ENCODE data around the gene PHACTR4.
"Not testable (repeated sequence)": the region's sequence is repeated elsewhere in the genome, so short reads cannot be mapped to it uniquely, and the experiment has no call there.

Gene PHACTR4

DNA sequence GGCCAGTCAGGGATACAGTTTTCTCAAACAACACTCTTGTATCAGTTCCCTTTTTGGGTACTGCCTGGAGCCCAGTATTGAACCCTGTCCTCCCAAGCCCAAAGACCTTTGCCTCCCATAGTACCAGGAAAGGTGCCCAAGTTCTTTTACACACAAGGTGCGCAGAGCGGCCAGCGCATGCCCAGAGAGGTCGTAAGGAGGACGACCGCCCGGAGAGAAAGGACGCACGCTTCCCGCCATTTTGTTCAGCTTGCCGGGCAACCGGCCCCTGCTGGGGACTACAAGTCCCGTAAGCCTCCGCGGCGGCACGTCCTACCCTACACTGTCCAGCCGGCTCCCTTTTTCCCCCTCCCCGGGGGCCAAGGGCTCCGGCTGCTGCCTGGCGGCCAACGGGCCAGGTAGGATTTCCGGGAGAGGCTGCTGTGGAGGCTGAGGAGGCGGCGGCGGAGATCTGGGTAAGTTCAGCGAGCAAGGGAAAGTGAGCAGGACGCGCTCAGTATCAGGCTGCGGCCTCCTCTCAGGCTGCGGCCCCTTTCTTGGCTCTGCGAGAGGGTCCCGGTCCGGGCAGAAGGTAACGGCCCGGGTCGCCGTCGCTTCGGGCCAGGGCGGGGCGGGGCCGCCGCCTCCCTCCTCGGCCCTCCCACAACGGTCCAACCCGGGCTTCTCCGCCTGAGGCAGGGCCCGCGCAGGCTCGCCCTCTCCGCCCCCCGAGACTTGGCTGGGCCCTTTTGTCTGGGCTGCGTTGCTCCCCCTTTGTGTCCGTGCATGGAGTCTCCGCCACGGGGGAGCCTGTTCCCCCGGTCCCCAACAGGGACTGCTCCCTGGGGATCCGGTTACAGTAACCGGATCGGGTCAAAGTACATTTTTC lies at the start of gene PHACTR4:
Gene PHACTR4, plus strand, starts transcription at position 370 of the 868 bp plus-strand sequence. CDS start 37,708 bp downstream, outside the sequence.
- peak; percentile 97 for DNase-seq

DNA sequence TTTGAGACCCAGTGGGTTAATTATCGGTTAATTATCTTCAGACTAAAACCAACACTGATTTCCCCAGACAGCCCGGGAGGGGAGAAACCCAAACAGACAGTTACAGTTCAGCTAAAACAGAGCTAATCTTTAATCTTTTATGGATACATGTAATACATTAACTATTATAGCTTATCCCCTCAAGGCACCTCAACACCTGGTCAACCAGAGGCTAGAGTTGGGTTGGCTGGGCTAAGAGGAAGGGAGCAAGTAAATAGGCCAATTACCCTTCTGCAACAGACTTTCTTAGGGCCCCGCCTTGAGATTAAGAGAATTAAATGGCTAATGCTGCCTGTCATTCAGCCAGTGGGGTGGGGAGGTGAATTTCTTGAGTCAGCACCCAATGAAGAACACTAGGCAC lies 47.3 kb upstream of the PHACTR4 start:
- peak; percentile 29 for DNase-seq

DNA sequence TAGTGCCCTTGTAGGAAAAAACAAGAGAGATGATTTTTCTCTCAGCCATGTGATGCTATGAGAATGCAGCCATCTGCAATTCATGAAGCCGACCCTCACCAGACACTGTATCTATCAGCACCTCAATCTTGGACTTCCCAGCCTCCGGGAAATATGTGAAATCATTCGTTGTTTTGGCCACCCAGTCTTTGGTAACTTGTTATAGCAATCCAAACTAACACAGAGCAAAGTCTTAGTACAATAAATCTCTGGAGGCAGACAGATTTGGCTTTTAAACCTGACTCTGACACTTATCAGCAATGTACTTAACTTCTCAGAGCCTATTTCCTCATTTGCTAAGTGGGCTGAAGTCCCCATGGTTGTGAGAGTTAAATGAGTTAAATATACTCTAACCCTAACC lies 45.8 kb upstream of the PHACTR4 start:
- DNase-seq = no peak

DNA sequence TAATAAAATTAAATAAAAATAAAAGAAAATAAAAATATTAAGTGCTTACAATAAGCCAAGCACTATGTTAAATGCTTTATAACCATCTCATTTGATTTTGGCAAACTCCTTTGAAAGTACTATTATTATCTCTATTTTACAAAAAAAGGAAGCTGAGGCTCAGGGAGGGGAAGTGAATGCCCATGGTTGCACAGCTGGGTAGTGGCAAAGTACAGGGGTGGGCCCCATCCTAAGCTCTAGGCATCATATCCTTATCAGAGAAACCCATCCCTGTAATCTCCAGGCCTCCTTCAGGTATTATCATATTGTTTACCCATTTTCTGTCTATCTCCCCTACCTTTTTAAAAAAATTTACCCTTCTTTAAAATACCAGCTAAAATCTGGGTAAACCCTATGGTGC lies 43.0 kb upstream of the PHACTR4 start:
- no peak for DNase-seq

DNA sequence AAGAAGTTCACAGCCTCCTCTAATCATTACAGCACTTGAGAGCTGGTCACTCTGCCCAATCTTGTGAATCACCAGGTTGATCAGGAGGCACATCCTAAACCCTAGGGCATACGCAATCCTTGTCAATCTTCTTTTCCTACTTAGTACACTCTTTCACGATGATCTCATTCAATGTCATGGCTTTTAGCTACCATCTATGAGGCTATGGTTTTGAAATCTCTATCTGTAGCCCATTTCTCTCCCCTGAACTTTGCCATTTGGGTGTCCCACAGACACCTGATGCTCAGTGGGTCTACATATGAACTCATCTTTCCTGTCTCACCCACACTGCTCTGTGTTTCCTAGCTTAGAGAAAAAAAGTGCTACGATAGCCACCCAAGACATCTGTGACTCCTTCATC lies 42.6 kb upstream of the PHACTR4 start:
- no peak for DNase-seq

DNA sequence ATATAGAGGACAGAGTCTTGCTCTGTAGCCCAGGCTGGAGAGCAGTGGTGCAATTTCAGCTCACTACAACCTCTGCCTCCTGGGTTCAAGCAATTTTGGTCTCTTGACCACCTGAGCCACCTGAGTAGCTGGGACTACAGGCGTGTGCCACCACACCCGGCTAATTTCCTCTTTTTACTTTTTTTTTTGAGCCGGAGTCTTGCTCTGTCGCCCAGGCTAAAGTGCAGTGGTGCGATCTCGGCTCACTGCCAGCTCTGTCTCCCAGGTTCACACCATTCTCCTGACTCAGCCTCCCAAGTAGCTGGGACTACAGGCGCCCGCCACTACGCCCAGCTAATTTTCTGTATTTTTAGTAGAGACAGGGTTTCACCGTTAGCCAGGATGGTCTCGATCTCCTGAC lies 42.1 kb upstream of the PHACTR4 start:
- not testable (repeated sequence) for DNase-seq

DNA sequence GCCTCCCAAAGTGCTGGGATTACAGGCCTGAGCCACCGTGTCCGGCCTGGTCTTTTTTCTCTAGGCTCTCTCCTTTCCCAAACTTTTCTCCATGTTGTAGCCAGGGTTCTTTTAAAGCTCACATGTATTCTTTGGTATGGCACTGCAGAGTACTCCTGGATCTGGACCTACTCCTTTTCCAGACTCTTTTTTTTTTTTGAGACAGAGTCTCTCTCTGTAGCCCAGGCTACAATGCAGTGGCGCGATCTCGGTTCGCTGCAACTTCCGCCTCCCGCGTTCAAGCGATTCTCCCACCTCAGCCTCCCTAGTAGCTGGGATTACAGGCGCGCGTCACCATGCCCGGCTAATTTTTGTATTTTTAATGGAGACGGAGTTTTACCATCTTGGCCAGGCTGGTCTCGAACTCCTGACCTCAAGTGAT lies 41.3 kb upstream of the PHACTR4 start:
- no peak for DNase-seq

DNA sequence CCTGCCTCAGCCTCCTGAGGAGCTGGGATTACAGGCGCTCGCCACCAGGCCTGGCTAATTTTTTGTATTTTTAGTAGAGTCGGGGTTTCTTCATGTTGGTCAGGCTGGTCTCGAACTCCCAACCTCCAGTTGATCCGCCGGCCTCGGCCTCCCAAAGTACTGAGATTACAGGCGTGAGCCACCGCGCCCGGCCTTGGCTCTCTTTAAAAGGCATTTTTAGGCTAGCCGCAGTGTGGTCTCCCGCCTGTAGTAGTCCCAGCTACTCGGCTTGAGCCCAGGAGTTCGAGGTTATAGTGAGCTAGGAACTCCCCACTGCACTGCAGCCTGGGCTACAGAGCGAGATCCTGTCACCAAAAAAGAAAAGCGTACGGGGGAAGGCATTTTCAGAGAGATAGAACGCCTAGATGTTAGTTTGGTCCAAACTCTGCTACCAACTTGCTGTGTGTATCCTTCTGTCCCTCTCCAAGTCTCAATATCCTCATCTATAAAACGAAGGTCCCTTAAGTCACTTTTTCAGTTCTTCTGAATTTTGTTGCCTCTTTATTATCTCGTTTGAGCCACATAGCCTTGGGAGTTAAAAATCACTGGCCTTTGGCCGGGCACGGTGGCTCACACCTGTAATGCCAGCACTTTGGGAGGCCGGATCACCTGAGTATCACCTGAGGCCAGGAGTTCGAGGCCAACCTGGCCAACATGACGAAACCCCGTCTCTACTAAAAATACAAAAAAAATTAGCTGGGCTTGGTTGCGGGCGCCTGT lies 40.0 kb upstream of the PHACTR4 start:
- no peak for DNase-seq

DNA sequence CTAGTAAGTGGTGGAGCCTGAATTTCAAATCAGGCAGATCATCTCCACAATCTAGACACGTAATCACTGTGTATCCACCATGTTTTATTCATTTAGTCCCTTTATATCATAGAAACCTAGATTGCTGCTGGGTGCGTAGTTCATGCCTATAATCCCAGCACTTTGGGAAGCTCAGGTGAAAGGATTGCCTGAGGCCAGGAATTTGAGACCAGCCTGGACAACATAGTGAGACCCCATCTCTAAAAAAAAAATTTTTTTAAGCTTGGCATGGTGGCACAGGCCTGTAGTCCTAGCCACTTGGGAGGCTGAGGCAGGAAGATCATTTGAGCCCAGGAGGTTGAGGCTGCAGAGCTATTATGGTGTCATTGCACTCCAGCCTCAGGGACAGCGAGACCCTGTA lies 30.6 kb upstream of the PHACTR4 start:
- DNase-seq = no peak

DNA sequence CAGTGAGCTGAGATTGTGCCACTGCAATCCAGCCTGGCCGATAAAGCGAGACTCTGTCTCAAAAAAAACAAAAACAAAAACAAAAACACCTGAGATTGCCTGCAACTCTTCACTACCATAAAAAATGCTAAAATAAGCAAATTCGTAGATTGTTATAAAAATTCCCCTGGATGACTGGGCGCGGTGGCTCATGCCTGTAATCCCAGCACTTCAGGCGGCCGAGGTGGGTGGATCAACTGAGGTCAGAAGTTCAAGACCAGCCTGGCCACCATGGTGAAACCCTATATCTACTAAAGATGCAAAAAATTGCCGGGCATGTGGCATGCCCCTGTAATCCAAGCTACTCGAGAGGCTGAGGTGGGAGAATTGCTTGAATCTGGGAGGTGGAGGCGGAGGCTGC lies 30.0 kb upstream of the PHACTR4 start:
- no peak for DNase-seq

DNA sequence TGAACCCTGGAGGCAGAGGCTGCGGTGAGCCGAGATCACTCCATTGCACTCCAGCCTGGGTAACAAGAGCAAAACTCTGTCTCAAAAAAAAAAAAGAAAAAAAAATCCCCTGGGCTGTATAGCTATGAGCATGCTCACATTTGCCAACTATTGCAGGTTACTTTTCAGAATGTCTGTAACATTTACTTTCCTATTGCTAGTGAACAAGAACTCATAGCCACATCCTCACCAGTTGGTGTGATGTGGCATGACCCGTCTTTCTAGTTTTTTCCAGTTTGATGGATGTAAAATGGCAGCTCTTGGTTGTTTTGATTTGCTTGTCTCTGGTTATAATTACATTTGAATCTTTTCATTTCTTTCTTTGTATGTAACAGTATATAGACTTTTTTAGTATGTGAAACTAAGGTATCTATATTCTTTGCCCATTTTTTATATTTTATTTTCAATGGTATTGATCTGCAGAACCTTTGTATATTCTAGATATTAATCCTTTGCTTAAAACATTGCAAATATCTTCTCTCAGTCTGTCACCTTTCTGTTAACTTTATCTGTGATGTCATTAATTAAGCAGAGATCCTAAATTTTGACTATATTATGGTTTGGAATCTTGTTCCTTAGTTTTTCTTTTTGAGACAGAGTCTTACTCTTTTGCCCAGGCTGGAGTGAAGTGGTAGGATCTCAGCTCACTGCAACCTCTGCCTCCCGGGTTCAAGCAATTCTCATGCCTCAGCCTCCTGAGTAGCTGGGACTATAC lies 29.1 kb upstream of the PHACTR4 start:
- DNase-seq = no peak

DNA sequence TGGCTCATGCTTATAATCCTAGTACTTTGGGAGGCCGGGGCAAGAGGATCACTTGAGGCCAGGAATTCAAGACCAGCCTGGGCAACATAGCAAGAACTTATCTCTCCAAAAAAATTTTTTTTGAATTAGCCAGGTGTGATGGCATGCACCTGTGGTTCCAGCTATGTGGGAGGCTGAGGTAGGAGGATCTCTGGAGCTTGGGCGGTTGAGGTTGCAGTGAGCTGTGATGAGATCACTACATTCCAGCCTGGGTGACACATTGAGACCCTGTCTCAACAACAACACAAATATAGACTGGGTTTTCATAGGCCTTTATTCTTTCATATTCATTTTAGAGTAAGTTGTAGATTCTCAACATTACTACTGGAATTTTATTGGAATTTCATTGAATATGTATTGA lies 27.9 kb upstream of the PHACTR4 start:
- no peak for DNase-seq

DNA sequence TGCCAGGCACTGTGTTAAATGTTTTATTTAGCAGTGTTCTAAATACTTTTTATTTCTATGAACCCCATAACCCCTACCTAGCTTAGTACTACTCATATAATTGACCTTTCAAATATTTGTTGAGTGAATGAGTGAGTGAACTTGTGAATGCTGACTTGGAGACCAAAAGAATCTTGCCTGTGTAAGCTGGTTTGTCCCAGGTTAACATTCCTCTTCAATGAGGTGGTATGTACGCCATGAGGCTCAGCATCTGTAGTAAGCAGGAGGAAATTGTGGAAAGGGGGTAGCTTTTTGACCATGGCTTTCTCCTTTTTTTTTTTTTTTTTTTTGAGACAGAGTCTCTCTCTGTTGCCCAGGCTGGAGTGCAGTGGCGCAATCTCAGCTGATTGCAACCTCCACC lies 26.1 kb upstream of the PHACTR4 start:
- DNase-seq = no peak

DNA sequence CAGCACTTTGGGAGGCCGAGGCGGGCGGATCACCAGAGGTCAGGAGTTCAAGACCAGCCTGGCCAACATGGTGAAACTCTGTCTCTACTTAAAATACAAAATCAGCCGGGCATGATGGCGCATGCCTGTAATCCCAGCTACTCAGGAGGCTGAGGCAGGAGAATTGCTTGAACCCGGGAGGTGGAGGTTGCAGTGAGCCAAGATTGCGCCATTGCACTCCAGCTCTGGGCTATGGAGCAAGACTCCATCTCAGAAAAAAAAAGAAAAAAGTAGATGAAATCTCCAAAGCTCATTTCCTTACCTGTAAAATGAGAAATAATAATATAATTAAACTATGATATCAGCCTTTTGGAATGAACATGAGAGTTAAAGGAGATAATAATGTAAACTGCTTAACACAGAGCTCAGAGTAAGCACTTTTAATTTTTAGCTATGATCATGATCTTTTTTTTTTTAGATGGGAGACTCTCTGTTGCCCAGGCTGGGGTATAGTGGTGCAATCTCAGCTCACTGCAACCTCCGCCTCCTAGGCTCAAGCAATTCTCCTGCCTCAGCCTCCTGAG lies 16.2 kb upstream of the PHACTR4 start:
- not testable (repeated sequence) for DNase-seq

DNA sequence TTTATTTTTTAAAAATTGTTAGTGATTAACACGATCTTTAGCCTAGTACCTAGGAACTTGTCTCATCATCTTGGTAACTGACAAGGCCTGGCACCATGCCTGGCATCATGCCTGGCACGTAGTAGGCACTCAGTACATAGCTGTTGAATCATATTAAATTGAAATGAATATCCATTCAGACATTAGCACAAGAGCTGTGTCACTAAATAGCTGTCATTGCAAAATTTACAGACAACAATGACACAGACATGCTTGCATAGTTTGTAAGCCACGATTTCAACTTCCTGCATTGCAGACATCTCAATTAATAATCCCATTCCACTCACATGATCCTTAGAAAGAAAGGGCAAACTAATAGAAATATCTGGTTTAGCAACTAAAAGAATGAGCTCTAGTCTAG lies 15.4 kb upstream of the PHACTR4 start:
- DNase-seq = no peak

DNA sequence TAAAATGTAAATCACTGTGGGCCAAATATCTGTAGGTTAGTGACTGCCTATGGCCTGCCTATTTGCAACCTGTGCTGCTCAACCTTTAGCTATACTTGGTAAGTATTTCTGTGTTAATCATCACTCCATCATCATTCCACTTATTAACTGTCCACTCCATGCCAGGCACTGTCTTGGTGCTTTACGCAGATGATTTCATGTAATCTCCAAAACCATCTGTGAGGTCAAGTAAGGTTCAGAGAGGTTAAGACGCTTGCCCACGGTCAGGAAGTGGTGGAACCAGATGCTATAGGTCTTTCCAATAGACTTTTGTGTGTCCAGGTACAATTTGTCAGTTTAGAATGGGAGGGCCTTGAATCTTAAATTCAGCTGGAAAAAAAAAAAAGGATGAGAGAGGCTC lies 10.8 kb upstream of the PHACTR4 start:
- DNase-seq = no peak

DNA sequence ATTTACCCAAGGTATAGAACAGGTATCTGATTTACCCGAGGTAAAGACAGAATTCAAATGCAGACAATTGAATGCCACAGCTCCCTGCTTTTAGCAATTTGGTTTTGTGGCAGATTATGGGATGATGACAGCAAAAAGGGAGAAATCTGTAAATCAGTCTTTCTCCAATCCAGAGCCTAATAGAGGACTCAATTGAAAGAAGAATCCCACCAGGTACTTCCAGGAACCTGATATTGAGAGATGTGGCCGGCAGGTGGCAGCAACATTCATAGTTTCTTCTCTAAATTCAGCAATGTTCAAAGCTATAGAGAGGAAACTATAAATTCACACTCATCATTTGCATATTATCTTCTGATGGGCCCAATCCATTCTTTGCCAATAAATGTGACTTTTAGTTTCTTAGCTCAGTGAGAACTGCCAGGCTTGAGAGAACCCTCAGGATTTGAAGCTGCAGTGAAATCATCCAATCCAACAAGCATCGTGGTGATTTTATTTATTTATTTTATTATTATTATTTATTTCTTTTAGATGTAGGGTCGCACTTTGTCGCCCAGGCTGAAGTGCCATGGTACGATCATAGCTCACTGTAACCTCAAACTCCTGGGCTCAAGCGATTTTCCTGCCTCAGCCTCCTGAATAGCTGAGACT lies 9.8 kb upstream of the PHACTR4 start:
- peak; percentile 77 for DNase-seq

DNA sequence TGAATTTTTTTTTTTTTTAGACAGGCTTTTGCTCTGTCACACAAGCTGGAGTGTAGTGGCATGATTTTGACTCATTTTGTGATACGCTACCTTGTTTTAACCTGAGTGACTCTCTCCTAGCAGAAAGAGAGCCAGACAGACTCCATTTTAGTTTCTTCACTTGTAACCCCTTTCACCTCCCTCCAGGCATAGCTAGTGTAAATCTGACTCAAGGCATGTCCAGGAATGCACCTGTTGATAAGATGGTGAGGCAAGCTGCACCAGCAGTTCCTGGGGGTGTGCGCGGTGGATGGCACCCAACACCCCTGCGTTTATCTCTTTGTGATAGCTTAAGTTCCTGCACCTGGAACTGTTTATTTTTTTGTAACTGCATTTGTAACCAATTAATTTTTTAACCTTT lies 4.7 kb upstream of the PHACTR4 start:
- no peak for DNase-seq

DNA sequence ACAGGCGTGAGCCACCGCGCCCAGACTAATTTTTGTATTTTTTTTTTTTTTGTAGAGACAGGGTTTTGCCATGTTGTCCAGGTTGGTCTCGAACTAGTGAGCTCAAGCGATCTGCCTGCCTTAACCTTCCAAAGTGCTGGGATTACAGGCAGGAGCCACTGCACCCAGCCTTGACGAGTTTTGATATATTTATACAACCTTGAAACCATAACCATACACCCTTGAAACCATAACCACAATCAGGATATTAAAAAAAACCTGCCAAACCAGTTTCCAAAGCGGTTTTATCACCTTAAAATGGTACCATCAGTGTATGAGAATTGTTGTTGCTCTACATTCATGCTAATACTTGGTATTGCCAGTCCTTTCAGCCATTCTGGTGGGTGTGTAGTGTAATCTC lies 3.7 kb upstream of the PHACTR4 start:
- peak; percentile 28 for DNase-seq

DNA sequence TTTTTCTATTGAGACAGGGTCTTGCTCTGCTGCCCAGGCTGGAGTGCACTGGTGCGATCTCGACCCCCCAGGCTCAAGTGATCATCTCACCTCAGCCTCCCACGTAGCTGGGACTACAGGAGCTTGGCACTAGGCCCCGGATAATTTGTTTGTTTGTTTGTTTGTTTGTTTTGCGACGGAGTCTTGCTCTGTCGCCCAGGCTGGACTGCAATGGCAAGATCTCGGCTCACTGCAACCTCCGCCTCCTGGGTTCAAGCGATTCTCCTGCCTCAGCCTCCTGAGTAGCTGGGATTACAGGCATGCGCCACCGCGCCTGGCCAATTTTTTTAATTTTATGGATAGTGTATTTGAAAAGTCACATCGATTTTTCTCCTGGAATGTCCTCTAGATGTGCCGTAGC lies 932 bp upstream of the PHACTR4 start:
- not testable (repeated sequence) for DNase-seq

DNA sequence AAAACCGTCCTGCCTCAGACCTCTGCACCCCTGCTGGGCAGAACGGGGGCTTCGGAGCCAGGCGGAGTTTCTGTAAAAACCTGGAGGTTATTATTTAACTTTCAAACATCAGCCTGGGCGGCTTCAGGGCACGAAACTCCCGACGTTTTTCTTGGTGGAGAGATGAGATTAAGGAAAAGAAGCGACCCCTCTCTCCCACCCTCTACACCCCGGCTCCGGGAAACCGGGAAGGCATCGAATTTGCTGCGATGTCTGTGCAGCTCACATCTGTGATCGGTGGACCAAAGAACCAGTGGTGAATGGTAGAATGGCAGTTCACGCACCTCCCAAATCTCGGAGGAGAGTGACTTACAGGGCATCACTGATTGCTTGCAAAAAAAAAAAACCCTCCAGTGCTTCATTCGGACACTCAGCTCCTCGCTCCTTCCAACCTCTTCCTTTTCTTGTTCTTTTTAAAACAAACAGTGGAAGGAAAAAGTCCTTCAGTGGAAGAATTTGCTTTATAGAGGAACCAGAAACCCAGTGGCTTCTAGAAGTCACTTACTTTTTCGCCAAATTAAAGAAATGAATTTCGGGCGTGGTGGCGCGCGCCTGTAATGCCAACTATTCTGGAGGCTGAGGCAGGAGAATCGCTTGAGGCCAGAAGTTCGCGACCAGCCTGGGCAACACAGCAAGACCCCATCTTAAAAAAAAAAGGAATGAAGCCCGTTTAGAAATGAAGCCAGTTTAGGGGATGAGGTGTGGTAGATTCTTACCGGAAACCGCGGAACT lies 884 bp downstream of the PHACTR4 start:
- DNase-seq = peak; percentile 46

DNA sequence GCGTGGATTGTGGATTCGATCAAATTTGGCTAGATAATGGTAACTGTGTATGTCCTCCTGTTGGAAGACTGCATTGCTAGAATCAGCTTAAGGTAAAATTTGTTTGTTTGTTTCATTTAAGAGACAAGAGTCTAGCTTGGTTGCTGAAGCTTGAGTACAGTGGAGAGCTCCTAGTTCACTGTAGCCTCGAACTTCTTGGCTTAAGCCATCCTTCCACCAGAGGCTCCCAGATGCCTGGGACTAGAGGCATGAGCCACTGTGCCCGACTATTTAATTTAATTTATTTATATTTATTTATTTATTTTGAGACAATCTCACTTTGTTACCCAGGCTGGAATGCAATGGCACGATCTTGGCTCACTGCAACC lies 1.5 kb downstream of the PHACTR4 start:
- DNase-seq = no peak
